CD4-positive, alpha-beta T cell treated with Interleukin-6 at 100 ng/mL for 8 hours (primary cell): ENCODE measurements around the gene PCDHA6.
"Not testable (repeated sequence)": the region's sequence is repeated elsewhere in the genome, so short reads cannot be mapped to it uniquely, and the experiment has no call there.

Experiments used
- DNase-seq: peaks from one replicate; pipeline ENCODE4 v3.0.0-alpha.2; 2020; ENCODE audit warnings: mixed read lengths, low spot score

The PCDHA6 gene

GRCh38 chr5:140827704-140828361, at the start of gene PCDHA6:
Gene PCDHA6, plus strand, starts transcription at chr5:140827960. Its CDS starts 132 bp downstream, at chr5:140828092.
- no peak for DNase-seq

GRCh38 chr5:140780512-140780911, 47.2 kb upstream of the PCDHA6 start:
- DNase-seq: no peak

GRCh38 chr5:140785905-140786686, 41.7 kb upstream of the PCDHA6 start, which contains the start of gene PCDHA1:
Gene PCDHA1, plus strand, starts transcription at chr5:140786140.
- DNase-seq: no peak

- not testable (repeated sequence) for DNase-seq
Observed at GRCh38 chr5:140787422-140787821, 40.3 kb upstream of the PCDHA6 start.

GRCh38 chr5:140787849-140788504, 39.8 kb upstream of the PCDHA6 start:
- DNase-seq: not testable (repeated sequence)

GRCh38 chr5:140791089-140791488, 36.7 kb upstream of the PCDHA6 start:
- DNase-seq: no peak

GRCh38 chr5:140794595-140795258, 33.0 kb upstream of the PCDHA6 start, which contains the start of gene PCDHA2:
Gene PCDHA2, plus strand, starts transcription at chr5:140794852.
- no peak for DNase-seq

- DNase-seq: no peak
Observed at GRCh38 chr5:140795259-140795641, 32.5 kb upstream of the PCDHA6 start.

GRCh38 chr5:140796072-140796717, 31.6 kb upstream of the PCDHA6 start:
- not testable (repeated sequence) for DNase-seq

- no peak for DNase-seq
Observed at GRCh38 chr5:140796718-140797095, 31.1 kb upstream of the PCDHA6 start.

- no peak for DNase-seq
Observed at GRCh38 chr5:140800816-140801493, 26.8 kb upstream of the PCDHA6 start, which contains the start of gene PCDHA3. Gene PCDHA3, plus strand, starts transcription at chr5:140801057.

GRCh38 chr5:140801494-140801841, 26.3 kb upstream of the PCDHA6 start:
- DNase-seq: no peak

- not testable (repeated sequence) for DNase-seq
Observed at GRCh38 chr5:140802381-140802780, 25.4 kb upstream of the PCDHA6 start.

- DNase-seq: no peak
Observed at GRCh38 chr5:140802781-140803271, 24.9 kb upstream of the PCDHA6 start.

- DNase-seq: no peak
Observed at GRCh38 chr5:140806834-140807775, 20.7 kb upstream of the PCDHA6 start, which contains the start of gene PCDHA4. Gene PCDHA4, plus strand, starts transcription at chr5:140807068.

- DNase-seq: not testable (repeated sequence)
Observed at GRCh38 chr5:140808241-140808888, 19.4 kb upstream of the PCDHA6 start.

- DNase-seq: no peak
Observed at GRCh38 chr5:140808889-140809291, 18.9 kb upstream of the PCDHA6 start.

GRCh38 chr5:140821375-140822280, 6.1 kb upstream of the PCDHA6 start, which contains the start of gene PCDHA5:
Gene PCDHA5, plus strand, starts transcription at chr5:140821613.
- no peak for DNase-seq
